Spinal cord (tissue), 10 donors: ENCODE measurements around the gene KRT6A. TPM values are rescaled to one million over a fixed set of nuclear protein-coding genes. Genes with fewer than 3 reads are reported as not detected.

Source experiments
- DNase-seq, 6 donors: peaks; one replicate each; pipeline versions ENCODE4 v3.0.0 to v3.0.0-alpha.2; 2013 to 2015; ENCODE audit warnings: low spot score in 6 of 6, low read depth in 4 of 6
- H3K27ac ChIP-seq: one replicate; pipeline ENCODE4 v1.5.1; 2013; ENCODE audit warnings: low read depth, low read length, control low read depth
- H3K27me3 ChIP-seq: one replicate; pipeline ENCODE4 v1.6.1; 2013; ENCODE audit warnings: low read length; ENCODE audit not compliant: control insufficient read depth, insufficient read depth
- H3K36me3 ChIP-seq: one replicate; pipeline ENCODE4 v1.6.1; 2013; ENCODE audit warnings: low read length; ENCODE audit not compliant: control insufficient read depth, insufficient read depth
- H3K4me1 ChIP-seq: one replicate; pipeline ENCODE4 v1.6.1; 2013; ENCODE audit warnings: low read length; ENCODE audit not compliant: control insufficient read depth, insufficient read depth
- H3K4me3 ChIP-seq: one replicate; pipeline ENCODE4 v1.5.1; 2013; ENCODE audit warnings: low read depth, low read length, control low read depth
- H3K9me3 ChIP-seq: one replicate; pipeline ENCODE4 v1.6.1; 2013; ENCODE audit warnings: low read length; ENCODE audit not compliant: control insufficient read depth, insufficient read depth
- WGBS: methylation state at CpG from one replicate; pipeline ENCODE4 v1.1.5; 2013; ENCODE audit warnings: missing lambda C conversion rate; ENCODE audit not compliant: insufficient coverage; 5-methylcytosine and 5-hydroxymethylcytosine counted together
- polyA plus RNA-seq, 2 donors: library from polyadenylated mRNA; unstranded; fragments of 120-200 nt; gene quantifications; one replicate each; pipeline ENCODE4 v1.2.1, GENCODE V29; 2013; ENCODE audit not compliant: insufficient read length in 2 of 2
- total RNA-seq, 2 donors: library from RNA; depleted of rRNA in 1 of 2; stranded (reverse); fragments of 120-200 nt in 1 of 2; fragments of >200 nt in 1 of 2; gene quantifications; one replicate each; pipeline versions ENCODE4 v1.2.3 to v1.2.4, GENCODE V29; 2013 to 2014
- donor health status: healthy.

KRT6A gene
- total and polyA plus RNA-seq, 4 donors, result not detected

DNA sequence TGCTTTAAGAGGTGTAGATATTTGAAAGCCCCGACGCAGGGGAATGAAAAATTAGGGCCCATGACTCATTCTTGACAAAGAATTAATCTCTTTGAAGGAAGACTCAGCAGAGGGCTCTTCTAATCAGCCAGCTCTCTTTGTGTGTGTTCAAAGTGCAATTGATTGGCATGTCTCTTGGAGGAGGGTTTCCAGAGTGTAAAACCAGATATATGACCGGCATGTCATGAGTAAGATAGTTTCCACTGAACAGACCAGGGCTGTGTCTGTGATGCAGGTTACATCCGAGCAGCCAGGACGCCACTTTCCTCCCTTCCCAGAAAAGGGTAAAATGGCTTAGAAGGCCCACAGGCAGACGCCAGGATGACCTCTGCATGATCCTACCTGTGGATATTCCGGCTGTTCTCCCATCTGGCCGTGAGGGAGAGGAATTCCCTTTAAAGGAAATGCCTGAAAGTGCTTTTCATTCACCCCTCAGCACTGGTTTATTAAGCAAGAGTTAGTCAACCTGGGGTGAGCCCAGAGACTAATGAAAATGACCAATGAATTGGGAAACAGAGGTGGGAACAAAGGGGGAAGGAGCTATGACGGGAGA, 51.6 kb downstream of the KRT6A start:
- Histone ChIP-seq H3K36me3 (no peaks in the 10 kb centered on the region), H3K9me3 (no peaks in the 10 kb centered on the region), H3K4me3 (no peak overlapping the region), H3K27ac (no peak overlapping the region), H3K27me3 (no peaks in the 10 kb centered on the region), H3K4me1 (peaks cover 2% of the 10 kb centered on the region)
- 72% methylated on average over 8 of the region's 9 CpGs for WGBS
- peak in 1 of 6 donors; percentile 17 for DNase-seq

DNA sequence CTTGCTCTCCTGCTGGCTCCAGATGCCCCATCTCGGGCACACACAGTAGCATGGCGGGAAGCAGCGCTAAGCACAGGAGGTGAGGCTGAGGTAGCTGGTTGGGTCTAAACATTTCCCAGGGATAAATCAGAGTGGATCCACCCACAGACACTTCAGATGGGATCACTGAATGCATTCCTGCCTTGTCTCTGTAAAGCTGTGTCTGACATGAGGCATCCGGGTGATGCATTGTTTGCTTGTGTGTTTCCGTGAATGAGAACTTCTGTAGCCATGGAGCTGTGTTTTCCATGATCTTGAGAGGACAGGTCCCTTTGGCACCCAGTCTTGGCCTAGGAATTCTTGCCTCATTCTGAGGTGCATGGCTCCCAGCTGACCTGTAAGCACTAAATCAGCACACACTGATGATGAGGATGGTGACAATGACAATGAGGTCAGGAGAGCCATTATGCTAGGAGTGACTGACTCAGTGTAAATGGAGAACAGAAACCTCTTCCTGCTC, 52.2 kb downstream of the KRT6A start:
- Histone ChIP-seq H3K4me1 (peaks cover 7% of the 10 kb centered on the region), H3K27ac (no peak overlapping the region), H3K9me3 (no peaks in the 10 kb centered on the region), H3K4me3 (no peak overlapping the region), H3K27me3 (no peaks in the 10 kb centered on the region), H3K36me3 (no peaks in the 10 kb centered on the region)
- 76% methylated on average over 5 of the region's 5 CpGs for WGBS
- peak in 1 of 6 donors; percentile 30 for DNase-seq

- H3K4me3 ChIP-seq, result no peak overlapping the region
- no peaks in the 10 kb centered on the region for H3K36me3 ChIP-seq
- no peak overlapping the region for H3K27ac ChIP-seq
- no peaks in the 10 kb centered on the region for H3K9me3 ChIP-seq
- DNase-seq, result no peak
- H3K27me3 ChIP-seq, result no peaks in the 10 kb centered on the region
- 81% methylated on average over 2 of the region's 2 CpGs for WGBS
- peaks cover 14% of the 10 kb centered on the region for H3K4me1 ChIP-seq
These were observed 53.2 kb downstream of the KRT6A start for GRCh38 chr12:52439845-52440244.

DNA sequence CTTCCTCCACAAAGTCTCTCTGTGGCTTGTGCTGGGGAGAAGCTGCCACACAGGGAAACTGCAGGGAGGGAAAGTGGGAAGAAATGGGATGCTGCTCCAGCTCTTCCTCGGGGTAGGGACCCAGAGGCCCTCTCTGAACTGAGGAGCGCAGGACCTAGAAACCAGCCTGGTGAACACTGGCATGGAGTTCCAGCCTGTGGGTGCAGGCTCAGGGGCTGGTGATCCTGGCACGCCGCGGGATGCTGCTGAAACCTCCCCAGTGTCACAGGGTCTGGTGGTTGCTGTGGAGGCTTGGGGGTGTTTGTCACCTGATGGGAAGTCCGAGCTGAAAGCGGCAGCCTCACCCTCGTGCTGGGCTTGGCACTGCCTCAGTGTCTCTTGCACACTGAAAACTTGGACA, 53.6 kb downstream of the KRT6A start:
- H3K27ac ChIP-seq, result no peak overlapping the region
- no peak for DNase-seq
- WGBS, result 82% methylated on average over 8 of the region's 8 CpGs
- no peaks in the 10 kb centered on the region for H3K9me3 ChIP-seq
- H3K36me3 ChIP-seq, result no peaks in the 10 kb centered on the region
- peaks cover 14% of the 10 kb centered on the region for H3K4me1 ChIP-seq
- H3K4me3 ChIP-seq, result no peak overlapping the region
- H3K27me3 ChIP-seq, result no peaks in the 10 kb centered on the region

- 97% methylated on average over 5 of the region's 8 CpGs for WGBS
These were observed 54.5 kb downstream of the KRT6A start for GRCh38 chr12:52438305-52439301.

GRCh38 chr12:52437508-52437907, 55.5 kb downstream of the KRT6A start:
- no peaks in the 10 kb centered on the region for H3K9me3 ChIP-seq
- no peak overlapping the region for H3K4me3 ChIP-seq
- DNase-seq, result no peak
- H3K27ac ChIP-seq, result no peak overlapping the region
- no peaks in the 10 kb centered on the region for H3K36me3 ChIP-seq
- H3K27me3 ChIP-seq, result no peaks in the 10 kb centered on the region
- peaks cover 14% of the 10 kb centered on the region for H3K4me1 ChIP-seq
- 93% methylated on average over 7 of the region's 9 CpGs for WGBS

More at GRCh38 chr12:52438305-52439301, 54.5 kb downstream of the KRT6A start:
- Histone ChIP-seq H3K27ac (no peak overlapping the region), H3K27me3 (no peaks in the 10 kb centered on the region), H3K36me3 (no peaks in the 10 kb centered on the region), H3K4me1 (peaks cover 14% of the 10 kb centered on the region), H3K4me3 (no peak overlapping the region), H3K9me3 (no peaks in the 10 kb centered on the region)
- no peak for DNase-seq

Other genes starting within 250 kb of the KRT6A start
- gene KRT86, start 218.6 kb downstream of the KRT6A start, total RNA-seq, result under 1 TPM; 0.10 to 0.11 TPM
- under 1 TPM; 0.65 to 0.73 TPM for gene KRT86, start 218.6 kb downstream of the KRT6A start, polyA plus RNA-seq
- under 1 TPM in 1 of 2 donors, not detected in 1; 0.17 TPM for gene KRT81, start 201.7 kb downstream of the KRT6A start, total RNA-seq
- under 1 TPM; 0.15 to 0.55 TPM for gene KRT81, start 201.7 kb downstream of the KRT6A start, polyA plus RNA-seq
- gene KRT83, start 171.9 kb downstream of the KRT6A start, total RNA-seq, result not detected
- not detected for gene KRT83, start 171.9 kb downstream of the KRT6A start, polyA plus RNA-seq
- not detected for gene KRT85, start 125.8 kb downstream of the KRT6A start, total RNA-seq
- gene KRT85, start 125.8 kb downstream of the KRT6A start, polyA plus RNA-seq, result not detected
- not detected for gene KRT84, start 107.6 kb downstream of the KRT6A start, total RNA-seq
- gene KRT84, start 107.6 kb downstream of the KRT6A start, polyA plus RNA-seq, result not detected
- not detected for gene KRT82, start 86.9 kb downstream of the KRT6A start, total RNA-seq
- gene KRT82, start 86.9 kb downstream of the KRT6A start, polyA plus RNA-seq, result not detected
- gene KRT75, start 58.9 kb downstream of the KRT6A start, total RNA-seq, result under 1 TPM in 1 of 2 donors, not detected in 1; 0.06 TPM
- gene KRT75, start 58.9 kb downstream of the KRT6A start, polyA plus RNA-seq, result under 1 TPM in 1 of 2 donors, not detected in 1; 0.12 TPM
- not detected for gene KRT6B, start 41.1 kb downstream of the KRT6A start, total RNA-seq
- gene KRT6B, start 41.1 kb downstream of the KRT6A start, polyA plus RNA-seq, result not detected
- not detected for gene KRT6C, start 19.5 kb downstream of the KRT6A start, total RNA-seq
- not detected for gene KRT6C, start 19.5 kb downstream of the KRT6A start, polyA plus RNA-seq
- gene KRT5, start 27.1 kb upstream of the KRT6A start, total RNA-seq, result under 1 TPM in 1 of 2 donors, not detected in 1; 0.99 TPM
- under 1 TPM; 0.27 to 0.68 TPM for gene KRT5, start 27.1 kb upstream of the KRT6A start, polyA plus RNA-seq
- gene KRT71, start 59.9 kb upstream of the KRT6A start, total RNA-seq, result under 1 TPM in 1 of 2 donors, not detected in 1; 0.06 TPM
- under 1 TPM; 0.33 to 0.35 TPM for gene KRT71, start 59.9 kb upstream of the KRT6A start, polyA plus RNA-seq
- under 1 TPM in 1 of 2 donors, not detected in 1; 0.10 TPM for gene KRT74, start 80.6 kb upstream of the KRT6A start, total RNA-seq
- gene KRT74, start 80.6 kb upstream of the KRT6A start, polyA plus RNA-seq, result under 1 TPM in 1 of 2 donors, not detected in 1; 0.20 TPM
- under 1 TPM; 0.10 to 0.11 TPM for gene KRT72, start 108.2 kb upstream of the KRT6A start, total RNA-seq
- under 1 TPM; 0.29 to 0.51 TPM for gene KRT72, start 108.2 kb upstream of the KRT6A start, polyA plus RNA-seq
- gene KRT73, start 125.3 kb upstream of the KRT6A start, total RNA-seq, result under 1 TPM in 1 of 2 donors, not detected in 1; 0.10 TPM
- gene KRT73, start 125.3 kb upstream of the KRT6A start, polyA plus RNA-seq, result under 1 TPM in 1 of 2 donors, not detected in 1; 0.33 TPM
- gene KRT2, start 159.0 kb upstream of the KRT6A start, total RNA-seq, result under 1 TPM in 1 of 2 donors, not detected in 1; 0.30 TPM
- under 1 TPM; 0.18 to 0.25 TPM for gene KRT2, start 159.0 kb upstream of the KRT6A start, polyA plus RNA-seq
- 1 to 10 TPM in 1 of 2 donors, under 1 TPM in 1; 0.44 to 2.1 TPM for gene KRT1, start 187.2 kb upstream of the KRT6A start, total RNA-seq
- under 1 TPM; 0.17 to 0.51 TPM for gene KRT1, start 187.2 kb upstream of the KRT6A start, polyA plus RNA-seq
- under 1 TPM; 0.06 to 0.10 TPM for gene KRT77, start 210.3 kb upstream of the KRT6A start, total RNA-seq
- 1 to 10 TPM in 1 of 2 donors, under 1 TPM in 1; 0.29 to 2.2 TPM for gene KRT77, start 210.3 kb upstream of the KRT6A start, polyA plus RNA-seq